ENCODE results near the gene SBK3.
"Not testable (repeated sequence)": the region's sequence is repeated elsewhere in the genome, so short reads cannot be mapped to it uniquely, and the experiment has no call there.

SBK3 gene

GRCh38 chr19:55578761-55579747 lies 33.7 kb upstream of the SBK3 start:
- no peak for FAIRE-seq
- DNase-seq (ENCODE audit: insufficient read length, low spot score): no peak

DNA sequence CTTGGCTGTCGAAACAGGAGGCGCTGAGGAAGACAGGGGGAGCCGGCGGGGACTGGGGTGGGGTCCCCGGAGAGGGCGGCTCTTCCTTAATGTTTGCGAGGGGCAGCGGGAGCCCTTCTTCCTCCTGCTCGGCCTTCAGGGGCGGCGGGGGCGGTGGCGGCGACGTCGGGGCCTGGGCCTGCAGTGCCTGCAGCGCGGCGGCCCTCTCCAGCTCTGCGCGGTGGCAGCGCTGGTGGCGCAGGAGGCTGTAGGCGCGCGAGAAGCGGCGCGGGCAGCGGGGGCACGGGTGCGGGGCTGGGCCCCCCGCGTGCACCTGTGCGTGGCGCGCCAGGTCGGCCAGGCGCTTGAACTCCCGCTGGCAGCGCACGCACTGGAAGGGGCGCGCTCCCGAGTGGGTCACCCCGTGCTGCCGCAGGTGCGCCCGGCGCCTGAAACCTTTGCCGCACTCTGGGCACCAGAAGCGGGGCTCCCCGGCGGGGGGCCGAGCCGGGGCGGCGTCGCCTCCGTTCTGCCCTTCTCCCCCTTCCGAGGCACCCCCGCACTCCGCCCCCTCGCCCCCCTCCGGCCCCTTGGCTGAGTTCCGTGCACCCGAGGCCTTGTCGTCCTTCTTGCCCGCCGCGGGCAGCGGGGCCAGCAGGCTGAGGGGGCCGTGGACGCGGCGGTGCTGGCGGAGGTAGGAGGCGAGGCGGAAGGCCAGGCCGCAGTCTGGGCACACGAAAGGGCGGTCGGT lies 32.9 kb upstream of the SBK3 start:
- TF ChIP-seq TAF1 (IDR thresholded peaks at IDR 0.05; ENCODE audit: low read depth, low read length) (no peak), POLR2A (IDR thresholded peaks at IDR 0.05; ENCODE audit: low read depth, low read length) (no peak), SPI1 (IDR thresholded peaks at IDR 0.05; ENCODE audit: low read depth, low read length) (no peak), POU2F2 (IDR thresholded peaks at IDR 0.05; ENCODE audit: low read depth, low read length) (no peak), PAX5 (IDR thresholded peaks at IDR 0.05; ENCODE audit: insufficient read depth, low read length, severe bottlenecking) (no peak), POLR2AphosphoS5 (IDR thresholded peaks at IDR 0.05; ENCODE audit: low read depth, low read length) (no peak)
- DNase-seq (ENCODE audit: insufficient read length, low spot score): no peak
- FAIRE-seq: no peak

More at GRCh38 chr19:55578761-55579747, 33.7 kb upstream of the SBK3 start:
- no peak for TF ChIP-seq PAX5 (IDR thresholded peaks at IDR 0.05; ENCODE audit: insufficient read depth, low read length, severe bottlenecking)
- TF ChIP-seq POU2F2 (IDR thresholded peaks at IDR 0.05; ENCODE audit: low read depth, low read length): no peak
- no peak for TF ChIP-seq POLR2AphosphoS5 (IDR thresholded peaks at IDR 0.05; ENCODE audit: low read depth, low read length)
- no peak for TF ChIP-seq TAF1 (IDR thresholded peaks at IDR 0.05; ENCODE audit: low read depth, low read length)
- no peak for TF ChIP-seq POLR2A (IDR thresholded peaks at IDR 0.05; ENCODE audit: low read depth, low read length)
- TF ChIP-seq SPI1 (IDR thresholded peaks at IDR 0.05; ENCODE audit: low read depth, low read length): no peak

DNA sequence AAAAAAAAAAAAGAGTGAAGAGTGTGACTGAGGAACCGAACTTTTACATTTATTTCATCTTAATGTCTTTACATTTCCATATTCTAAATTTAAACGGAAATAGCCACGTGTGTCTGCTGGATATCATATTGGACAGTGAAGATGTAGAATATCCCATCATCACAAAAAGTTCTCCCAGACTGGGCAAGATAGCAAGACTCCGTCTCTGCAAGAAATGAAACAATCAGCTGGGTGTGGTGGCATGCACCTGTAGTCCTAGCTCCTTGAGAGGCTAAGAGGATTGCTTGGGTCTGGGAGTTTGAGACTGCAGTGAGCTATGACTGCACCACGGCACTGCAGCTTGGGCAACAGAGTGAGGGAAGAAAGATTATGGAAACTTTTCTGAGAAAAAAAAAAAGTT lies 31.4 kb upstream of the SBK3 start:
- DNase-seq (ENCODE audit: insufficient read length, low spot score): no peak
- FAIRE-seq: no peak
- TF ChIP-seq TAF1 (IDR thresholded peaks at IDR 0.05; ENCODE audit: low read depth, low read length): no peak
- no peak for TF ChIP-seq PAX5 (IDR thresholded peaks at IDR 0.05; ENCODE audit: insufficient read depth, low read length, severe bottlenecking)

- FAIRE-seq; DNase-seq (ENCODE audit: insufficient read length, low spot score): not testable (repeated sequence)
Observed at GRCh38 chr19:55573929-55574328, 28.6 kb upstream of the SBK3 start.

GRCh38 chr19:55569477-55569876 lies 24.1 kb upstream of the SBK3 start:
- not testable (repeated sequence) for FAIRE-seq

DNA sequence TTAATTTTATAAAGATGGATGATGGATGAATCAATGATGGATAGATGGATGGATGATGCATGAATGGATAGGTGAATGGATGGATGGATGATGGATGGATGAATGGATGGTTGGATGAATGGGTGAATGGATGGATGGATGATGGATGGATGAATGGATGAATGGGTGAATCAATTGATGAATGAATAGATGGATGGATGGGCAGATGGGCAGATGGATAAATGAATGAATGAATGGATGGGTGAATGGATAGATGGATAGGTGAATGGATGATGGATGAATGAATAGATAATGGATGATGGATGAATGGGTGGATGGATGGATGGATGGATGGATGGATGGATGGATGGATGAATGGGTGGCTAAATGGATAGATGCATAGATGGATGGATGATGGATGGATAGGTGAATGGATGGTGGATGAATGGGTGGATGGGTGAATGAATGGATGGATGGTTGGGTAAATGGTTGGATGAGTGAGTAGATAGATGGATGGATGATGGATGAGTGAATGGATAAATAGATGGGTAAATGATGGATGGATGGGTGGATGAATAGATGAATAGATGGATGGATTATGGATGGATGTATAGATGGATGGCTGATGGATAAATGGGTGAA lies 22.5 kb upstream of the SBK3 start:
- DNase-seq (ENCODE audit: insufficient read length, low spot score): no peak
- TF ChIP-seq POLR2A (IDR thresholded peaks at IDR 0.05; ENCODE audit: low read depth, low read length) (no peak), POLR2AphosphoS5 (IDR thresholded peaks at IDR 0.05; ENCODE audit: low read depth, low read length) (no peak), TAF1 (IDR thresholded peaks at IDR 0.05; ENCODE audit: low read depth, low read length) (no peak), POU2F2 (IDR thresholded peaks at IDR 0.05; ENCODE audit: low read depth, low read length) (no peak)
- FAIRE-seq: no peak

More at GRCh38 chr19:55569477-55569876, 24.1 kb upstream of the SBK3 start:
- not testable (repeated sequence) for DNase-seq (ENCODE audit: insufficient read length, low spot score)

GRCh38 chr19:55566823-55567222 lies 21.5 kb upstream of the SBK3 start:
- FAIRE-seq (no peak), DNase-seq (ENCODE audit: insufficient read length, low spot score) (no peak)
- no peak for TF ChIP-seq PAX5 (IDR thresholded peaks at IDR 0.05; ENCODE audit: insufficient read depth, low read length, severe bottlenecking)
- TF ChIP-seq TAF1 (IDR thresholded peaks at IDR 0.05; ENCODE audit: low read depth, low read length): no peak
- TF ChIP-seq POU2F2 (IDR thresholded peaks at IDR 0.05; ENCODE audit: low read depth, low read length): no peak
- no peak for TF ChIP-seq POLR2AphosphoS5 (IDR thresholded peaks at IDR 0.05; ENCODE audit: low read depth, low read length)
- TF ChIP-seq POLR2A (IDR thresholded peaks at IDR 0.05; ENCODE audit: low read depth, low read length): no peak
- no peak for TF ChIP-seq SPI1 (IDR thresholded peaks at IDR 0.05; ENCODE audit: low read depth, low read length)

DNA sequence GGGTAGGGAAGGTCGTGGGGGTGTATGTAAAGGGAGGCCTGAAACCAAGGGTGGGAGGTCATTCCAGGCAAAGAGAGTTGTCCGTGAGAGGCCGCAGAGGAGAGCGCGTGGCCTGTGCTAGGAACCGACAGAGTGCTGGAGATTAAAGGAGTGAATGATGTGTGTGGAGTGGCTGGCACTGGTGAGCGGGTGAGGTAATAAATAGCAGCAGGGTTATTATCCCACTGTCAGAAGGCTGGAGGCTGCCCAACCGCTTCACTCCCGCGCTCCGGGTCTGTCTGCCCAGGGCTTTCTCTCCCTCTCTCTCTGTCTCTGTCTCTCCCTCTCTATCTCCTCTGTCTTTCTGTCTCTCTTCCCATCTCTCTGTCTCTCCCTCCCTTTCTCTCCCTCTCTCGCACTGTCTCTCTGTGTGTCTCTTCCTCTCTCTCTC lies 17.9 kb upstream of the SBK3 start:
- DNase-seq (ENCODE audit: insufficient read length, low spot score) (no peak), FAIRE-seq (no peak)
- TF ChIP-seq POU2F2 (IDR thresholded peaks at IDR 0.05; ENCODE audit: low read depth, low read length) (no peak), PAX5 (IDR thresholded peaks at IDR 0.05; ENCODE audit: insufficient read depth, low read length, severe bottlenecking) (no peak), TAF1 (IDR thresholded peaks at IDR 0.05; ENCODE audit: low read depth, low read length) (no peak), POLR2A (IDR thresholded peaks at IDR 0.05; ENCODE audit: low read depth, low read length) (no peak), POLR2AphosphoS5 (IDR thresholded peaks at IDR 0.05; ENCODE audit: low read depth, low read length) (no peak), SPI1 (IDR thresholded peaks at IDR 0.05; ENCODE audit: low read depth, low read length) (no peak)

DNA sequence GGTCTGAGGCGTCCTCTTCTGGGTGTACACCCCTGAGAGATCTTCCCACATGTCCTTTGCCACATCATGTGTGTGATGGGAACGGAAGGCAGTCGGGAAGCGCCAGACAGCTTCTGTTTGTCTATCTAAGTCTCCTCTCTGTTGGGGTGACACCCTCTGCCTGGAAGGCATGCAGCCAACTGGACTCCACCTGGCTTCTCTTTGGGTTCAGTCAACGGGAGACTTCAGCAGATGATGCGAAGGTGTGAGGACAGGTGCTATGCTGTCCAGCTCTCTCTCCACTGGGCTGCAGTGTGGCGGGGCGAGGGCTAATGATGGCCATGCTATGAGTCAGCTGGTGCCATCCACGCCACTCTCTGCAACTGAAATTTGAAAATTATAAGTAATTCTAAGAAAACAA lies 14.3 kb upstream of the SBK3 start:
- FAIRE-seq: no peak
- TF ChIP-seq TAF1 (IDR thresholded peaks at IDR 0.05; ENCODE audit: low read depth, low read length) (no peak), POLR2A (IDR thresholded peaks at IDR 0.05; ENCODE audit: low read depth, low read length) (no peak), POU2F2 (IDR thresholded peaks at IDR 0.05; ENCODE audit: low read depth, low read length) (no peak), SPI1 (IDR thresholded peaks at IDR 0.05; ENCODE audit: low read depth, low read length) (no peak), POLR2AphosphoS5 (IDR thresholded peaks at IDR 0.05; ENCODE audit: low read depth, low read length) (no peak)
- DNase-seq (ENCODE audit: insufficient read length, low spot score): no peak

GRCh38 chr19:55554741-55555152 lies 9.4 kb upstream of the SBK3 start:
- DNase-seq (ENCODE audit: insufficient read length, low spot score): no peak
- TF ChIP-seq POLR2A (IDR thresholded peaks at IDR 0.05; ENCODE audit: low read depth, low read length): no peak
- TF ChIP-seq TAF1 (IDR thresholded peaks at IDR 0.05; ENCODE audit: low read depth, low read length): no peak
- no peak for FAIRE-seq

Measured in GM12891 (cell line).